NT2/D1 (cell line): Measurements from ENCODE around the gene PRKAA1.

Experiments used
- DNase-seq: peaks from one replicate; pipeline ENCODE4 v3.0.0-alpha.2; 2011; ENCODE audit warnings: low read depth, low spot score
- H3K27me3 ChIP-seq: 2 replicates; pipeline ENCODE4 v1.6.0; 2011; ENCODE audit warnings: mild to moderate bottlenecking; ENCODE audit not compliant: insufficient read length, insufficient read depth
- H3K36me3 ChIP-seq: 2 replicates; pipeline ENCODE4 v1.6.1; 2011; ENCODE audit warnings: mild to moderate bottlenecking, low read length, mixed read lengths; ENCODE audit not compliant: insufficient read depth, insufficient read length
- H3K4me1 ChIP-seq: 2 replicates; pipeline ENCODE4 v1.5.1; 2011; ENCODE audit not compliant: insufficient read depth, insufficient read length
- H3K4me3 ChIP-seq: 2 replicates; pipeline ENCODE4 v1.5.1; 2011; ENCODE audit warnings: low read depth; ENCODE audit not compliant: insufficient read length
- H3K9ac ChIP-seq: 2 replicates; pipeline ENCODE4 v1.6.0; 2011; ENCODE audit warnings: low read depth; ENCODE audit not compliant: insufficient read length
- H3K9me3 ChIP-seq: 2 replicates; pipeline ENCODE4 v1.5.1; 2011; ENCODE audit warnings: mild to moderate bottlenecking, low read length; ENCODE audit not compliant: insufficient read depth
- SUZ12 ChIP-seq: IDR thresholded peaks from 2 replicates; pipeline ENCODE4 v1.6.1; 2011; ENCODE audit not compliant: insufficient read length, insufficient read depth; ENCODE audit errors: extremely low read depth
- YY1 ChIP-seq: IDR thresholded peaks from 2 replicates; pipeline ENCODE4 v1.6.1; 2011; ENCODE audit not compliant: insufficient read length, insufficient read depth
- ZNF274 ChIP-seq: IDR thresholded peaks from 2 replicates; pipeline ENCODE4 v1.6.1; 2011; ENCODE audit warnings: mild to moderate bottlenecking, low read depth, low read length

The PRKAA1 gene

GRCh38 chr5:40781843-40782409 is 16.2 kb downstream of the PRKAA1 start:
- Histone ChIP-seq H3K4me1 (no peaks in the 10 kb centered on the region), H3K9me3 (no peaks in the 10 kb centered on the region), H3K9ac (no peak overlapping the region), H3K36me3 (peaks cover 2% of the 10 kb centered on the region), H3K4me3 (no peak overlapping the region), H3K27me3 (no peaks in the 10 kb centered on the region)
- DNase-seq, result no peak
- TF ChIP-seq SUZ12 (no peak), YY1 (no peak), ZNF274 (no peak)

GRCh38 chr5:40780858-40781257 is 17.3 kb downstream of the PRKAA1 start:
- DNase-seq, result no peak
- Histone ChIP-seq H3K4me1 (no peaks in the 10 kb centered on the region), H3K9me3 (no peaks in the 10 kb centered on the region), H3K36me3 (peaks cover 5% of the 10 kb centered on the region), H3K4me3 (no peak overlapping the region), H3K9ac (no peak overlapping the region), H3K27me3 (no peaks in the 10 kb centered on the region)
- TF ChIP-seq YY1 (no peak), ZNF274 (no peak), SUZ12 (no peak)

GRCh38 chr5:40780199-40780598 is 18.0 kb downstream of the PRKAA1 start:
- Histone ChIP-seq H3K27me3 (no peaks in the 10 kb centered on the region), H3K4me3 (no peak overlapping the region), H3K4me1 (no peaks in the 10 kb centered on the region), H3K36me3 (peaks cover 11% of the 10 kb centered on the region), H3K9me3 (no peaks in the 10 kb centered on the region), H3K9ac (no peak overlapping the region)
- TF ChIP-seq SUZ12, result no peak
- TF ChIP-seq ZNF274, result no peak
- no peak for TF ChIP-seq YY1
- no peak for DNase-seq

GRCh38 chr5:40779561-40779960 is 18.6 kb downstream of the PRKAA1 start:
- no peaks in the 10 kb centered on the region for H3K27me3 ChIP-seq
- DNase-seq, result no peak
- H3K9ac ChIP-seq, result no peak overlapping the region
- TF ChIP-seq YY1 (no peak), SUZ12 (no peak), ZNF274 (no peak)
- H3K36me3 ChIP-seq, result peaks cover 17% of the 10 kb centered on the region
- H3K4me3 ChIP-seq, result no peak overlapping the region
- H3K9me3 ChIP-seq, result no peaks in the 10 kb centered on the region
- no peaks in the 10 kb centered on the region for H3K4me1 ChIP-seq

GRCh38 chr5:40778133-40778532 is 20.0 kb downstream of the PRKAA1 start:
- no peak for TF ChIP-seq ZNF274
- TF ChIP-seq YY1, result no peak
- no peak for TF ChIP-seq SUZ12

GRCh38 chr5:40776658-40776977 is 21.6 kb downstream of the PRKAA1 start:
- H3K4me1 ChIP-seq, result no peaks in the 10 kb centered on the region
- no peak for TF ChIP-seq YY1
- no peak for TF ChIP-seq ZNF274
- no peak for TF ChIP-seq SUZ12
- no peaks in the 10 kb centered on the region for H3K27me3 ChIP-seq
- no peak overlapping the region for H3K9ac ChIP-seq
- H3K9me3 ChIP-seq, result no peaks in the 10 kb centered on the region
- peaks cover 34% of the 10 kb centered on the region for H3K36me3 ChIP-seq
- H3K4me3 ChIP-seq, result no peak overlapping the region
- DNase-seq, result no peak

More at GRCh38 chr5:40778133-40778532, 20.0 kb downstream of the PRKAA1 start:
- H3K4me3 ChIP-seq, result no peak overlapping the region
- H3K27me3 ChIP-seq, result no peaks in the 10 kb centered on the region
- H3K9me3 ChIP-seq, result no peaks in the 10 kb centered on the region
- no peak overlapping the region for H3K9ac ChIP-seq
- peaks cover 28% of the 10 kb centered on the region for H3K36me3 ChIP-seq
- no peaks in the 10 kb centered on the region for H3K4me1 ChIP-seq
- no peak for DNase-seq

- H3K36me3 ChIP-seq, result peaks cover 39% of the 10 kb centered on the region
- DNase-seq, result no peak
- no peaks in the 10 kb centered on the region for H3K4me1 ChIP-seq
- H3K9me3 ChIP-seq, result no peaks in the 10 kb centered on the region
- no peak overlapping the region for H3K9ac ChIP-seq
- H3K4me3 ChIP-seq, result no peak overlapping the region
- no peaks in the 10 kb centered on the region for H3K27me3 ChIP-seq
- TF ChIP-seq ZNF274 (no peak), SUZ12 (no peak), YY1 (no peak)
These were observed 22.1 kb downstream of the PRKAA1 start for GRCh38 chr5:40775846-40776657.
